Adipose tissue (tissue), 3 donors: ENCODE results near the gene PHF12. TPM values are rescaled to one million over a fixed set of nuclear protein-coding genes. Genes with fewer than 3 reads are reported as not detected.
A peak's percentile ranks its signal among the peaks of the same experiment; 100 is the strongest.
"Not testable (repeated sequence)": the region's sequence is repeated elsewhere in the genome, so short reads cannot be mapped to it uniquely, and the experiment has no call there.

ENCODE experiments used
- H3K27ac ChIP-seq: one replicate; pipeline ENCODE4 v1.5.1; 2013; ENCODE audit warnings: low read depth, low read length
- WGBS, 3 donors: extraction: QIAGEN DNeasy Blood & Tissue Kit; methylation state at CpG; one replicate each; pipeline ENCODE4 v1.1.7; 2013; 5-methylcytosine and 5-hydroxymethylcytosine counted together
- polyA plus RNA-seq, 3 donors: library from polyadenylated mRNA; stranded (reverse); fragments of 200-250 nt; gene quantifications; one replicate each; pipeline ENCODE4 v1.2.3, GENCODE V29; 2013
- donor health status: healthy with polysubstance abuse.
- donor health status: Bipolar disorder and iron deficiency.
- donor health status: healthy.

The PHF12 gene
- polyA plus RNA-seq, 3 donors, result 13.5 to 17.2 (median 14.0) TPM

DNA sequence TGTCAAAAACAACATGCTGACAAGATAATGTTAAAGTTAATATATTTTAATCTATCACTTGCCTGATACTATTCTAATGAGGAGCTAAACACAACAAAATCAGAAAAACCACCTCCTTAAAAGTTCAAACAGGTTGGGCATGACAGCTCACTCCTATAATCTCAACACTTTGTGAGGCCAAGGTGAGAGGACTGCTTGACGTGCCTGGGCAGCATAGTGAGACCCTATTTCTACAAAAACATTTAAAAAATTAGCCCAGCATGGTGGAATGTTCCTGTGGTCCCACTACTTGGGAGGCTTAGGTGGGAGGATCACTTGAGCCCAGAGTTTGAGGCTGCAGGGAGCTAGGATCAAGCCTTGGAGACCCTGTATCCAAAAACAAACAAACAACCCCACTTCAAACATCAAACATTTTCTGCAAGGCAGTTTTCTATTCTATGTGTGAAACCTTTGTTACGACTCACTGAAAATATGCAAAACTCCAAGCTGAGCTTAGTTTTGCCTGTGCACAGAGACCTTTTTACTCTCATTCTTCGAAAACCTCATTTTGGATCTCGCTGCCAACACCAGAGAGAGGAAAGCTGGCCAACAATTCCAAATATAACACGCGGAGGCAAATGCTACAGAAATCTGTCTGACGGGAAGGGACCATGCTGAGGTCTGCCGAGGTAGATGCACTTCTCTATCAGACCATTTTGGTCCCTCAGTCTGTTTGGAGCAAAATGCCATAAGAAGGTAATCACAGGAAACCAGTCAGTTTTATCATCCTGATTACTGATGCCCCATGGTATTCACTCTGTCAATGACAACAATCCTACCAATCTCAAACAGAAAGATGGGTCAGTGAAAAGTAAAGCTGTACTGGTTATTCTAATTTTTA lies 6.2 kb downstream of the PHF12 start:
- H3K27ac ChIP-seq, result no peak overlapping the region
- 57 to 65% (median 59%) methylated on average over 8 of the region's 8 CpGs for WGBS, 3 donors

DNA sequence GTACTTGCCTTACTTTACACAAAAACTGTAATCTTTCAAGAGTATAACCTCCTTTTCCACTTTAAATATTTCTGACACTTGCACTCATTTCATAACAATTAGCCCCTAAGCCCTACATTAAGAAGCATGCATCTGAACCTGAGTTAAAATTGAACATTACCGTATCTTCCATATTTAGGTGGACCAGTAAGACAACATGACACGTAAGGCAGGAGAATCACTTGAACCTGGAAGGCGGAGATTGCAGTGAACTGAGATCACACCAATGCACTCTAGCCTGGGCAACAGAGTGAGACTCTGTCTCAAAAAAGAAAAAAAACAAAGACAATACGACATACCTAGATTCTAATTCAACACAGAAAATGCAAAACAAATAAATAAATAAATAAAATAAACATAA lies 7.0 kb downstream of the PHF12 start:
- 63 to 92% (median 90%) methylated on average over 4 of the region's 4 CpGs for WGBS, 3 donors
- no peak overlapping the region for H3K27ac ChIP-seq

DNA sequence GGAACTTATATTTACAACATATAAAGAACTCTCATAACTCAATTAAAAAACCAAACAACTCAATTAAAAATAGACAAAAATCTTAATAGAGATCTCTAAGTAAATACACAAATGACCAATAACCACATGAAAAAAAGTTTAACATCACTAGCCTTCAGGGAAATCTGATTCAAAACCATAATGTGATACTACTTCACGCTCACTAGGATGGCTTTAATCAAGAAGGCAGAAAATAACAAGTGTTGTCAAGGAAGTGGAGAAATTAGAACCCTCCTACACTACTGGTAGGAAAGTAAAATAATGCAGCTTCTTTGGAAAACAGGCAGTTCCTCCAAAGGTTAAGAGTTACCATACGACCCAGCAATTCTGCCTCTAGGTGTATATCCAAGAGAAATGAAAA lies 8.4 kb downstream of the PHF12 start:
- WGBS, 3 donors, result 87 to 95% (median 93%) methylated on average over 2 of the region's 2 CpGs
- H3K27ac ChIP-seq, result no peak overlapping the region

DNA sequence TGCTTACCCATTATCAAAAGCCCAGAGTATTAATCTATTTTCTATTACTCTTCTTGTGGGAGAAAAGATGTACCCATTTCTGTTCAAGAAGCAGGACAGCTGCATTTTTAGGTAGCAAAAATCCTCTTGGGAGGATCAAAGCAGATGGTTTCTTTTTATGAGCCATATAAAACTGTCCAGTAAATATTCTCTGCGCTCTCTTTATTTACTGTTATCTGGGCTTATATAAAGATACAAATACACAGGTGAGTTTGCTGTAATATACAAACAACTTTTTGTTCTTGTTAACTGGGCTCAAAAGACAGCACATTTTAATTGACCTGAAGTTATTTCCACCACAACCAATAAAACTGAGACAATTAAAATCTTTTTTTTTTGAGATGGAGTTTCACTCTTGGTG lies 10.1 kb downstream of the PHF12 start:
- 71 to 97% (median 83%) methylated on average over 1 of the region's 1 CpG for WGBS, 3 donors
- no peak overlapping the region for H3K27ac ChIP-seq

DNA sequence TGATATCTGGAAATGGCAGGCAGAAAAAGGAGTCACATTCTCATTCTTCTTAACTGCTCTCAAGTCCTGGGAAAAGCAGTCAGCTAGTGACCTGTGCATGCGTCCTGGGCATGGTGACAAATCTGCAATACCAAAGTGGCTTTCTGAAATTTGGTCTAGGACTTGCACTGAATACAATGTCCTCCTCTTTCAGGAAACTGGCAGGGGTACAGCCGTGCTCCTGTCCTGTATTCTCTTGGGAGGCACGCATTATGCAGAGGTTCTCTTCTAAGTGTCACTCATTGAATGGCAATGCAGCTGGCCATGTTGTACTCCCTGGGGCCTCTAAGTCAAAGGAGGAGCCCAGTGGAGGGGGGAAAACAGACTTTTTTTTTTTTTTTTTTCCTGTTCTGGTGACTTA lies 10.6 kb downstream of the PHF12 start:
- WGBS, 3 donors, result 27 to 42% (median 41%) methylated on average over 3 of the region's 3 CpGs
- H3K27ac ChIP-seq, result no peak overlapping the region

DNA sequence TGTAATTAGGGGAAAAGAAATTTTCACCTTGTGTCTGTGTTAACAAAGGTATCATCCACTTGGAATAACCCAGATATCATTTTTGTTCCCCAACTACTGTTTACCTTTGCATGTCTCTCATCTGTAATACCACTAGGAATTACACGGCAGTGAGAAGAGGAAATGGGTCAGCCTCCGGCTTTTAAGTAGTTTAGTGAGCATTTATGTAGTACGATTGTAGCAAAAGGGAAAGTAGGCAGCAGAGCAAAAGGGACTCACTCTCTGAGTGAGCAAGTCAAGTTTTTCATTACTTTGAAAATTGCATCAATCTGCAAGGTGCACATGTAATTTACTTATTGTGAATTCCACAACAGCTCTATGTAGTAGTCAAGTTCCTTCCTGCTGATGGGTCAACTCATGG lies 11.2 kb downstream of the PHF12 start:
- no peak overlapping the region for H3K27ac ChIP-seq
- WGBS, 3 donors, result 40 to 64% (median 42%) methylated on average over 3 of the region's 3 CpGs

DNA sequence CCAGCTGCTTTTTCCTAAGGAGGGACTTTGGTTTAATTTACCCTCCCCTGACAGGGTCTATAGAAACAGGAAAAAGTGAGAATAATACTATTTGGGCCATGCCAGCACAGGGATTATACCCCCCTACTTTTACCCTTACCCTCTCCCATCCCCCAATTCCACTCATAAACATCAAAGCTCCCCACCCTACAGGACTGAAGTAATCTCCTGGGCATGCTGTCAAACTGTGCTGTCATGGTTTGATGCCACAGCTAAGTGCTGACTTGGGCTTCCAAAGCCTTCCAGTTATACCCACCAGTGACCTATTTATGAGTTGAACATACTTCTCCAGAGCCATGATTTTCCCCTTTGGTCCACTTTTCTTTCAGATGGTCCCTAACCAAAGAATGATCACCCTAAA lies 12.8 kb downstream of the PHF12 start:
- H3K27ac ChIP-seq, result no peak overlapping the region

DNA sequence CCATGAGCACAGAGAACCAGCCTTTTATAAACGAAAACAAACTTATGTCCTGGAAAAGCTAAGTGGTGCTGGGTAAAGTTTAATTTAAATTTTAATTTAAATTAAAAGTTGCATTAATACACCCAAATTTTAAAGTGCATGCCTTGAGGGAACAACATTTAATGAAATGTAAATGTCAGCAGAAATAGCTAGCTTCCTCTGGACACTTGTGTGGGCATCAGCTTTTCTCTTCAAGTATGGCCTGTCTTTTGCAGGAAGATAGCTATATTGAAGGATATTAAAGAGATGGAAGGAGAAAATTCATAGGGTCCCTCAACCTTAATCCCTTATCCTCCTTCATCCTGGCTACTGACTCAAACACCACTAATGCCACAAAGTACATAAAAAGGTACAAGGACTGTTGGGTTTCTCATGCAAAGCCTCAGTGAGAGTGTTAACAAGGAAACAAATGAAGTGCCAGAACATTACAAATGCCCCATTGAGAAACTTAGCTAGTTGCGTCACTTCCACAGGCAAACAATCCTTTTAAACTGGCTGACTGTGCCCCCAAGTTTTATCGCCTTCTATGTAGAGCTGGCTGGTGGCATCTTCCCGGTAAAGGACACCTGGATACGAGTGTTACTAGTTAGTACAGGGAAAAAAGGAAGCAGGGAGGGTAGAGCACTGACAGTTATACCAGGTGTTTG lies 14.1 kb downstream of the PHF12 start:
- WGBS, 3 donors, result 50 to 62% (median 51%) methylated on average over 5 of the region's 5 CpGs
- no peak overlapping the region for H3K27ac ChIP-seq

DNA sequence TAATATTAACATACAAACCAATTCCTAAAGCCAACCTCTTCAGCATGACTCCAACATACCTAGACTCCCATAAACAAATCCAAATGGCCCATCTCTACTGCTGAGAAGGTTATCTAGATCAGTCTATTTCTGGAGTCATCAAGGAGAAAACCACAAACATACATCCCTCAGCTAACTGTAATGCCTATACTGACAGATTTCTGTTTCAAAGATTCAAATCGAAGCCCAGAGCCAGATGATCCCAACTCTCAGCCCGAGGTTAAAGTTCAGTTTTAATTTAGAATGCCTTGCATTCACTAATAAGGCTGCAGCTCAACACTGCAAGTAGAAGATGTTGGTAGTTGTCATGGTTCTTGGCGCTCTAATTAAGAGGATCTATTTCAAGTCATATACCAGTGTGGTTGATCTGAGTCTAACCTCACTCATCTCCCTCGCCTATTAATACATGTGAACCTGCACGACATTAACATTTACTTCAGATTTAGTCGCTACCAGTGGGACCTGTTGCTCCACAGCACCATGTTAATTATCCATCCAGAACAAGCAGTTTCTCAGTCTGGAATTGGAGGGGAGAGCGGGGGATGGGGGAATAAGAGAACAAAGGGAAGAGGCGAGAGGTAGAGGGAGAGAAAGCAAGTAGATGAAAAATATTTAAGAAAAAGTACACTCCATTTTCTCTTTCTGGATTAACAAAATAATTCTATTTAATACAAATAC lies 15.4 kb downstream of the PHF12 start:
- no peak overlapping the region for H3K27ac ChIP-seq
- 73 to 93% (median 93%) methylated on average over 8 of the region's 8 CpGs for WGBS, 3 donors

DNA sequence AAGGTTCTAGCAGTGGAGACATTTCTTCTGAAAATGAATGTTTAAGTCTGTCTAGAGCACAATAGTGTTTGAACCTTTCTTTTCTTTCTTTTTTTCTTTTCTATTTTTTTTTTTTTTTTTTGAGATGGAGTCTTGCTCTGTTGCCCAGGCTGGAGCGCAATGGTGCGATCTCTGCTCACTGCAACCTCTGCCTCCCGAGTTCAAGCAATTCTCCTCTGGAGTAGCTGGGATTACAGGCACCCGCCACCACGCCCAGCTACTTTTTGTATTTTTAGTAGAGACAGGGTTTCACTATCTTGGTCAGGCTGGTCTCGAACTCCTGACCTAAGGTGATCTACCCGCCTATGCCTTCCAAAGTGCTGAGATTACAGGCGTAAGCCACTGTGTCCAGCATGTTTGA lies 16.8 kb downstream of the PHF12 start:
- 94 to 99% (median 98%) methylated on average over 8 of the region's 8 CpGs for WGBS, 3 donors

DNA sequence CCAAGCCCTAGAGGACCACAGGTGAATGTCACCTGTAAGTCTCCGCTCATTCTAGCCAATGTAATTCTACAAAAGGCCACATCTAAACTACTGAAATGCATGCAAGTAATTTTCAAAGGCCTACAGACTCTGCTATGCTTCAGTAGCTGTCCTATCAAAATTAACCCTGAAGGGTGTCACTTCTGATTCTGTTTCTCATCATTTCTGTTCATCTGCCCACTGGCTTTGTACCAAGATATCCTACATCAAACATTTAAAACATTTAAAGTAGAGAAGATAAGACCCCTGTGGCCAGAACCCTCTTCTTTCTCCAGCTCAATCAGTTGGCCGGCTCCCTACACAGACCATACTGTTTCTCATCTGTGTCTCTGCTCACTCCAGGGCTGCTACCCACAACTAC lies 21.5 kb downstream of the PHF12 start:
- 92 to 98% (median 93%) methylated on average over 2 of the region's 2 CpGs for WGBS, 3 donors

More for the DNA sequence above, 16.8 kb downstream of the PHF12 start:
- H3K27ac ChIP-seq, result not testable (repeated sequence)

DNA sequence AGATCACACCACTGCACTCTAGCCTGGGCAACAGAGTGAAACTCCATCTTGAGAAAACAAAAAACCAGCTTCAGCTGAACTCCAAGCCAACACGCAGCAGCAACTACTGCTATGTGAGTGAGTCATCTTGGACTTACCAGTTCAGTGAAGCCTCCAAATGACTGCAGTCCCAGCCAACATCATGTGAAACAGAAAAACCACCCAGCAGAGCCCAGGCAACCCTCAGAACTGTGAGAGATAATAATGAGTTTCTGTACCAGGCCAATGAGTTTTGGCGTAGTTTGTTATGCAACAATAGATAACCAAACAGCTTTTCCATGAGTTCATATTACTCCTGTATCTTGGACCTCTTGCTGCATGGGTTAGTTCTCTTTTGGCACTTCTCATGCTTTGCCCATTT lies 23.3 kb downstream of the PHF12 start:
- WGBS, 3 donors, result 91 to 98% (median 95%) methylated on average over 2 of the region's 2 CpGs
- H3K27ac ChIP-seq, result no peak overlapping the region

More for the DNA sequence above, 21.5 kb downstream of the PHF12 start:
- H3K27ac ChIP-seq, result no peak overlapping the region

DNA sequence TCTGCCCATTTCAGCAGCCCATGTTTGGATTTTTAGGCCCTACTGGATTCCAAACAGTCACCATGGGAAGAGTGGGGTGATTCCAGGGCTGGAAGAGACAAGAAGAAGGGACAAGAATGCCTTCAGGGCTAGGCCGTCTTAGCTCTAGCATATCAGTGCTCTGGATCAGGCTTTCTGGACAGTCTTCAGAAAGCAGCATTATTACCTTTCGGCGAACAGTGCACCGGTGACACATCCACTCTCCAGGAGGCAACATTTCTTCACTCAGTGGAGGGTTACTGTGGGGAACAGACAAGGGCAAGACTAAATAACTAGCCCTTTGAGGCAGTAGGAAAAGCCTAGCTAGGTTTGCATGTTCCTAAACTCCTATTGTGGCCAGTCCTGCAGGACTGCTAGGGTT lies 24.5 kb downstream of the PHF12 start:
- 88 to 93% (median 91%) methylated on average over 4 of the region's 4 CpGs for WGBS, 3 donors

DNA sequence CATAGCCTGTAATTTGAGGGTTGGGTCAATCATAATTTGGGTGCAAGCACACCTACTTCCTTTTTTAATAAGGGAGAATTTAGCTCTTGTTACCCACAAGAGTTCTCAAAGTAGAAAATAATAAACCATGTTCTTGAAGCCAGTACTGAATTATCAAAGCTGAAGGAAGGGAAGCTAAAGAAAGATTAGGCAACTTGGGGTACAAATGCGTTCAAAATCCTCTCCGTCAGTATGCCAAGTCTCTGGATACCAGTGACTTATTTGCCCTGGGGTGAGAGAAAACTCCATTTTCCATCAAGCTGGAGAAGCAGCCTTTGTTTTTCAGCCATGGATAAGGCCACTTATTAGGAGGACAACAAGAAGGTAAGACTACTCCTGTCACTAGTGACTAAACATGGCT lies 25.0 kb downstream of the PHF12 start:
- H3K27ac ChIP-seq, result peak overlapping the region; percentile 2
- WGBS, 3 donors, result 37 to 89% (median 56%) methylated on average over 2 of the region's 2 CpGs

More for the DNA sequence above, 24.5 kb downstream of the PHF12 start:
- H3K27ac ChIP-seq, result peak overlapping the region; percentile 2

DNA sequence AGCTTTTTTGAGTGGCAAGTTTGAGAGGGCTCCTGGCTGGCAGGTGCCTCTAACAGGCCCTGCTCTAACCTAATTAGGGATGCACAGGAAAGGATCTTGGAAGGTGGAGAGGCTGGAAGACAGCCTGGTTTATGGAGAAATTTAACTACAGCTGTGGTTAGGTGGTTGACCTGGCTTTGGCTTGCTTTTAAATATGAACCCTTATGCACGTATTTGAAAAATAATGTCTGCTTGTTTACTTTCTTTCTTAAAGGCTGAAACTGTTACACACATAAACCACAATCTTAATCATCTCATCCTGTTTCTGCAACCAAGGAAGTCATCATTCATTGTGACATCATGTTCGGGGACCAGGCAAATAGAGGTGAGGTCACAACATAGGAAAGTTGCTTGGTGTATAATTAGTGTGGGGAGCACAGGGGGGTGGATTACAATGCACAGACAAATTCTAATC lies 25.4 kb downstream of the PHF12 start:
- H3K27ac ChIP-seq, result no peak overlapping the region
- WGBS, 3 donors, result 9 to 46% (median 14%) methylated on average over 2 of the region's 2 CpGs

DNA sequence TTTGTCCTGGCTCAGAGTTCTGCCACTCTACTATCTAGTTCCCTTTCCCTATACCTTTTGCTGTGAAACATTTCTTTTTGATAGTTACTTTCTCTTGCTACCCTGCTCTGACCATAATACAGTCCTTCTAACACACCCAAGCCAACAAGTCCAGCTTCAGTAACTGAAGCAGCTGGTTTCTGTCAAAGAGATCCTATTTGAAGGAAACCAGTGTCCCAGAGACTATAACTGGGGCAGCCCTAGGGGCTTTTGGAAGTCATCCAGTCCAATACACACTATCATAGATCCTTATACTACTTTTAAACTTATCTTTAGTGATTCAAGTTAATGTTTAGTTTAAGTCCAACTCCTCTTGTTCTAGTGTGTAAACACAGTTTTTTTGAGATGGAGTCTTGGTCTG lies 31.1 kb downstream of the PHF12 start:
- no peak overlapping the region for H3K27ac ChIP-seq

DNA sequence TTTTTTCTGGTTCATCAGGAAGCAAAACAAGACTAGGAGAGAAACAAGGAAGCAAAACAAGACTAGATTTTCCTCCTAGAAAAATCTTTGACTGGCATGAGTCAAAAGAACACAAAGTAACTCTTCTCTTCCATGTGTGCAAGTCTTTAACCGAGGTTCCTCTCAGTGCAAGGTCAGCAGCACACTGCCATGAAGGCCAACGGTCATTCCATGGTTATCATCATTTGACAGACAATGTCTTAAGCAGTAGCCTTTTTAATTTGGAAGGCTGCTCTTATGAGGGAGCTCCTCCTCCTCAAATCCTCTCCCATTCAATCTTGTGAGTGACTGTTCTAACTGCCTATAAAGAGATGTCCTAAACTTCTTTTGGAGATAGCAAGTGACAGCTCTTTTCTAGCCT lies 33.0 kb downstream of the PHF12 start:
- no peak overlapping the region for H3K27ac ChIP-seq
- WGBS, 3 donors, result 53 to 77% (median 68%) methylated on average over 2 of the region's 2 CpGs

DNA sequence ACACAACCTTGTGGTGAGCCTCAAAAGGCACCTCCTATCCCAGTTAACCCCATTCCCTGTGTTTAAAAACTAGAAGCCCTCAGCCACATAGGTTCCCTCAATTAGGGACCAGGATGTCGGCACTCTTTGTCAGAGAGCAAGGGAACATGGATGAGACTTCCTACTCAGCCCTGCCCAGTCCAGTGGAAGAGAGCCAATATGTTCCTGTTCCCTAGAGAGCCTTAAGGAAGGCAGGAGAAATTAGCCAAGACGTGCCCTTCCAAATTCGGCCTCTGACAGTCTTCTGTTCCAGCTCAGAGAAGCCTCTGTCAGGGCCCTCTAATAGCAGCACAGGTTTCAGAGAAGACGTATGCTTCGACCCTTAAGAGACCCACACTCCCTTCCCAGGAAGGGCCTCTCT lies 33.9 kb downstream of the PHF12 start:
- WGBS, 3 donors, result 53 to 70% (median 58%) methylated on average over 5 of the region's 5 CpGs
- no peak overlapping the region for H3K27ac ChIP-seq

DNA sequence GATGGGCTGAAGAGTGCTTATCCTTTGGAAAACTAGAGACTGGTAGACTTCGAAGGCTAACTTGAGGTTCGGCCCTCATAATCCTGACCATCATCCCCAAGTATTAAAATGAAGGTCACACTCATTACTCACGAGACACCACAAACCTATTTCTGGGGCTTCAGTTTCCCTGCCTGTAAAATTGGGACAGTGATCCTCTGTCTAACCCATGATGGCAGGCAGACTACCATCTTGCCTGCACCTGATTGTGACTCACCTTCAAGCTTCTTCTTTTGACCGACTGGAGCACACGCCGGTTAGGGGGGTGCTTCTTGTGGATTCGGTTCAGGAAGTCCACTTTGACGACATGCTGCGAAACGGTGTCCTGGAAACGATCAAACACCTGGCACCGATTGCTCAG lies 34.3 kb downstream of the PHF12 start:
- H3K27ac ChIP-seq, result no peak overlapping the region
- 69 to 84% (median 73%) methylated on average over 12 of the region's 12 CpGs for WGBS, 3 donors
